B cell (primary cell): Measurements from ENCODE around the gene ATP5ME.

Experiments used
- CTCF ChIP-seq: fragments of 200-600 bp; IDR thresholded peaks from one replicate; pipeline ENCODE4 v1.8.0; 2022; ENCODE audit warnings: antibody characterized with exemption, mild to moderate bottlenecking
- EZH2 ChIP-seq: IDR thresholded peaks from 2 replicates; pipeline ENCODE4 v1.6.1; 2012; ENCODE audit warnings: borderline replicate concordance, low read depth, mild to moderate bottlenecking, moderate library complexity, low read length; ENCODE audit not compliant: insufficient read depth, poor library complexity, severe bottlenecking

- TF ChIP-seq CTCF (no peak), EZH2 (no peak)
These were observed 38.0 kb upstream of the ATP5ME start for GRCh38 chr4:712093-712492.
